22Rv1 (cell line): ENCODE data around the gene ZNRF1.

ENCODE experiments used
- ZFX ChIP-seq: fragments of 450-650 bp; IDR thresholded peaks from 2 replicates; pipeline ENCODE4 v1.6.1; 2017; ENCODE audit warnings: antibody characterized with exemption, borderline replicate concordance
- TF ChIP-seq, protein P1 (sequence below): fragments of 450-650 bp; IDR thresholded peaks from 2 replicates; pipeline ENCODE4 v1.5.1; 2017; ENCODE audit warnings: mild to moderate bottlenecking

GRCh38 chr16:74999219-74999608 lies 390 bp downstream of the ZNRF1 start:
- TF ChIP-seq, protein P1, sequence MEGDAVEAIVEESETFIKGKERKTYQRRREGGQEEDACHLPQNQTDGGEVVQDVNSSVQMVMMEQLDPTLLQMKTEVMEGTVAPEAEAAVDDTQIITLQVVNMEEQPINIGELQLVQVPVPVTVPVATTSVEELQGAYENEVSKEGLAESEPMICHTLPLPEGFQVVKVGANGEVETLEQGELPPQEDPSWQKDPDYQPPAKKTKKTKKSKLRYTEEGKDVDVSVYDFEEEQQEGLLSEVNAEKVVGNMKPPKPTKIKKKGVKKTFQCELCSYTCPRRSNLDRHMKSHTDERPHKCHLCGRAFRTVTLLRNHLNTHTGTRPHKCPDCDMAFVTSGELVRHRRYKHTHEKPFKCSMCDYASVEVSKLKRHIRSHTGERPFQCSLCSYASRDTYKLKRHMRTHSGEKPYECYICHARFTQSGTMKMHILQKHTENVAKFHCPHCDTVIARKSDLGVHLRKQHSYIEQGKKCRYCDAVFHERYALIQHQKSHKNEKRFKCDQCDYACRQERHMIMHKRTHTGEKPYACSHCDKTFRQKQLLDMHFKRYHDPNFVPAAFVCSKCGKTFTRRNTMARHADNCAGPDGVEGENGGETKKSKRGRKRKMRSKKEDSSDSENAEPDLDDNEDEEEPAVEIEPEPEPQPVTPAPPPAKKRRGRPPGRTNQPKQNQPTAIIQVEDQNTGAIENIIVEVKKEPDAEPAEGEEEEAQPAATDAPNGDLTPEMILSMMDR = no peak
- TF ChIP-seq ZFX = no peak
